Fibroblast of the conjunctiva (primary cell): ENCODE measurements around the gene QTRT2.

Experiments
- DNase-seq: peaks from one replicate; pipeline ENCODE4 v3.0.0-alpha.2; 2010; ENCODE audit warnings: low read depth

Gene QTRT2

DNA sequence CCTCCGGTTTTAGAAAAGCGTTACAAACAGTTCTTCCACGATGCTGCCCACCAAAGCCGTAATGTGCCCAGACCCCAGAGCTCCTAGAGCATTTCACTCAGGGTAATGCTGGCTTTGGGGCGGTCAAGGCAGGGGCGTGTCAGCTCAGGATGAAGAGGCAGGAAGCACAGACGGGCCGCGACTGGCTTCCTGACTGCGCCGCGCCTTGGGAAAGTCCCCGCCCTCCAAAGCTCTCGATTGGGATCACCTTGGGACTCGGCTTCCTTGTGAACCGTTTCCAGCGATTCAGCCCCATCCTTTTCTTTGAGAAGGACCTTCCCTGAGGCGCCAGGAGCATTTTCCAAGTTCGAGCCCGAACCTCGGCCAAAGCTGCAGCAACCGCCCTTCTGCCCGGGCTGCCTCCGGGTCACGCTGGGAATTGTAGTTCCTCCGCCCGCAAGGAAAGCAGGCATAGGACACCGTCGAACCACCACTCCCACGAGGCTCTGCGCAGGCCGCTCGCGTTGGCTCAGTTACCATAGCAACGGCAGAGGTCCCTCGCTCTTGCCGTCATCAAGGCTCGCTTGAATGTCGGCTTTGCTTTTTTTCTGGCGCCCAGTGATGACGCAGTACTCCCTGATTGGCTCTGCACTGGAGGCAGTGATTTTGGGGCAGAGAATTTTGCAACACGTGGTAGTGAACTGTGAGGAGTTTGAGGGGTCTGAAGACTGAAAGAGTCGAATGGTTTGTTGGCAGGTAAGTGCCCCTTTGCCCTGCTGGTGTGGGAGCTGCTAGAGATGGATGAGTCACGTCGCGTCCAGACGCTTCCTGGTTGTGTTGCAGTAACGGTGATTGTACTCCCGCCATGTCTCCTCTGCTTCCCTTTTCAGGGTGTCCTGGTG lies at the start of gene QTRT2, which contains the start of gene CCDC191:
QTRT2 (plus strand) TSS at position 608 of the 881 bp plus-strand sequence. CDS start 8,521 bp downstream, outside the sequence.
CCDC191 (minus strand) TSS at position 397 of the 881 bp plus-strand sequence; CDS start at position 337, 60 bp downstream.
- peak; percentile 99 for DNase-seq

DNA sequence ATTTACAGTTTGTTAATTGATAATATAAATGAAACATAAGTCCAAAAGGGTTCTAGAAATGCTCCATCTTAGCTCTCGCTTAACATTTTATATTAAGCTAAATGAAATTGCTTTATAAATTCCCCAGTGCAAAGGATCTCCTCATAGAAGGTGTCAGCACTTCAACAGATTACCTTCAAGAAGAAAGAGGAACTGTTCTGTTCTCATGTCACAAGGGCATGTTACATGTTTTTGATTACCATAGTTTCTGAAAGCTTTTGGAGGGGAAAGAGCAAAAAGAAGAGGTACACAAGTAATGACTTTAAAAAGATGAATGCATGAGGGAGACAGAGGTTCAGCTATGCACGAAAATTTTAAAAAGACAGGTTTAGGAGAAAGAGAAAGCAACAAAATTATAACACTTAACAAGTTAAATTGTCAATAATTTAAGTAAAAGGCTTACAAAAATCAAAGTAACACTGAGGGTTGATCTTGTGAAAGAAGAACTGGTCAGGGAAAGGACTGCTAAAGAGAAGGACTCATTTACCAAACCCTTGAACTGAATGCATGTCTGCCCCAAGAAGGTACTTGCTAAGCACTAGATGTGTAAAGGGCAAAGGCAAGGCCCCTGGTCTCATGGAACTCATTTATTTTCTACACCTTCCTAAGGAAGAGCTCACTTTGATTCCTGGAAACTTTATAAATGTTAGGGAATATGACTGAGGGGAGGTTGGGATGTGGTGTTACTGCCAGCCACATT lies 45.3 kb upstream of the QTRT2 start:
- DNase-seq = no peak

DNA sequence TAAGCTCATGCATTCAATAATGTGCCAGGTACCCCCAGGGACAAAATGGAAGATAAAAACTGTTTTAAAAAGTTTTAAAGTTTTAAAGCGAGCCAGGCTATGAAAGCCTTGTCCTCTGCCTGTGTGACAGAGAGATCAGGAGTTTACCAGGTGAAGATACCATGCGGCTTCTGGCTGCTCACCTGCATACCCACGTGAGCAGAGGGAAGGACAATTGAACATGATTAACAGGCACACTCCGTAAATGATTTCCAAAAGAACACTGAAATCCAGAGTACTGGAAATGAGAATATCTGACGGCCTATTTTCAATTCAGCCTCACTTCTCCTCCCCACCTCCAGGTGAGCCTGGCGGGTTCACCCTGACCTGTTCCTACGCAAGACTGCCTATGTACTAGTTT lies 42.3 kb upstream of the QTRT2 start:
- no peak for DNase-seq

DNA sequence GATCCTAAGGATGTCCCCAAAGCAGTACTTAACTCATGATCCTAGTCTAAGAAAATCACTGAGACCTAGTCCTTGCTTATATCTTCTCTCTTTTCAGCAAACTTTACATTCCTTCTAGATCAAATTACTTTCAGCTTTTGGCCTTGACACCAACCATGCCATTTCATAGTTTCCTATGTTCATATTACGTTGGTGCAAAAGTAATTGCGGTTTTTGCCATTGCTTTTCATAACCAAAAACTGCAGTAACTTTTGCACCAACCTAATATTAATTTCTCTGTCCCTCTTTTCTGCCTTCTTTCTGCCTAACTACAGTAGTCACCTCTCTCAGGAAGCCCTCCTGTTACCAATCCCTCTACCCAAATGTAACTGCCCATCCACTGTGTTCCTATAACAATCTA lies 37.1 kb upstream of the QTRT2 start:
- DNase-seq = no peak

DNA sequence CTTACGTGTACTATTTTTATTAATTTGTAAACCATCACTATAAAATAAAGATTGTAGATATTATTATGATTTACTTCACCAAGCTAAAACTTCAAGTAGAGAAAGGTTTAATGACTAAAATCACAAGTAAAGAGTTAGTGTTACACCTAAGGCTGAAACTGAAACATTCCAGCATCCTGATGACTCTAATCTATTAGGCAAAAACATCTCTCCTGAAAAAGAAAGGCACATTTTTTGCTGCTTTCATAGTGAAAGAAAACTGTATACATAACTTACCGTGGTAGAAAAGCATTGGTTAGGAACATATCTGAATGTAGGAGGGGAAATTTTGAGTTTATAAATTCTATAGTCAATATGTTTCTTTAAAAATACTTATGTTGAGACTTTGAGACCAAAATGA lies 35.6 kb upstream of the QTRT2 start:
- no peak for DNase-seq

DNA sequence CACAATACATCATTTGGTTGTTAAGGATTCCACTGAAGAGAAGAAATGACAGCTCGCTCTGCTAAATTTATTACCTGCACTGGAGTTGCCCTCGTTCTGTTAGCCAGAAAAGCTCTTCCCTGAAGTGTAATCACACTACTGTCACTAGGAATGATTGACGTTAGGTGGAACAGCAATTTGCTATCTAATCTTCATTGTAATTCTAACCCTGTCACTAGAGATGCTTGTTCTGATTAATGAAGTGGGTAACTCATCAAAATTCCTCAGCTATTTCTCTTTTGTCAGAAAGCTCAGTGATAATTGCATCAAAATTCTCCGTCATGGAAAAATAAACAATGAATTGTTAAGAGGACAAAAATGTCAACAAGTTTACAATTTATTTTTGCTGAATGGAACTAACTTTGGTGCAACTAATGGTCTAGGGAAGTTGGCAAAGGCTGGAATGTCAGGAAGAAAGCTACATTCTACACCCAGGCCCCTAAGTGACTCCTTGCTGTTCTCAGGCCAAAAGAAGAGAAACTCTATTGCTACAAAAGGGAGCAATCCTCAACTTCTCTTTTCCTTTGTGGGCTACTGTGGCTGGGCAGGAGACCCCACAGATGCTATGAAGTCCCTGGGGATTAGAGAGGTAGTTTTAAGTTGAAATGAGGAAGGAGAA lies 34.3 kb upstream of the QTRT2 start:
- no peak for DNase-seq

DNA sequence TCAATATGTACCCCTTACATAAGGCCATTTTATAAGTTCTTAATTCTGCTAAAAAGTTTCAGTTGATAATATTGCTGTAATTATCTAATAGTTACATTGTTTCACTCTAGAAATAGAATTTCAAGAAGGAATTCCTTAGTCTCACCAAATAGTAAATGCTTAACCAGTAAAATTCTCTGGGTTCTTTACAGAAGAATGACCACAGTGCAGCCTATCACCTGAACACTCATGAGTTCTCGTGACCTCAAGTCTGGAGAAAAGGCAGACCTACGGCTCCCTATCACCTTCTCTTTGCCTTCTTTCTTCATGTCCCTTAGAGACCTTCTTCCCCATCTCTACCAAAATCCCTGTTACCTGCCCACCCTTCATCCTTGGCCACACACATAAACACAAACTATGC lies 31.1 kb upstream of the QTRT2 start:
- no peak for DNase-seq

DNA sequence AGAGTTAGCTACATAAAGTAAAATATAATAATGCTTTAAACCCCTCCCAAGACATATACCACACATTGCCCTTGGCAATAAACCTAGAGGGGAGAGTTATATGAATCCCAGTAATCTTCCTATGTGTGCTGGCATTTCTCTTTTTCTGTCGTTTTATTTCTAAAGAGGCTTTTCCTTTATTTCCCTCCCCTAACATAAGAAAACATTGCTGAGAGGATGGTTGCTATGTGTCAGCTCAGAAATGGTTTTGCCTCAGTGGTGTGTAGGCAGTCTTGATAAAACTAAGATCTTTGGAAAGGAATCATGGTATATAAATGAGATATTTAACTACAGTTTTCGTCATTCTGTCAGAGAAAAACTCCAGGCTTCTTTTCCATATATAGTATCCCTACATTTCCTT lies 30.2 kb upstream of the QTRT2 start:
- no peak for DNase-seq

DNA sequence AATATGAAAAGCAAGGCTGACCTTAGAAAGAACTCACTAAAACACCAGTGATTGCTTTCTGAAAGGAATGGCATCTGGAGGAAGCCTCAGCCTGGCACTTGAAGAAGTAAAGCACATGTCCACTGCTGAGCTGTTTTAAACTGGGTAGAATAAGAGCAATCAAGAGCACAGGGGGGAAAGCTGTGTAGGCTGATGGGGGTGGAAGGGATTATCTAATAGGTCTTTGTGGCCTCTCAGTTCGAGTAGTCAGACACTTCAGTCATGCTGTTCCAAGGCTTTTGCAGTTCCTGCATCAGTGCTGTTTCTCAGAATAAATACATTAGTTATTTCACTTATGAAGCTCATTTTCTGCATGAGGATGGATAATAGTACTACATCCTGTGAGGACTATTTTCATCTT lies 22.8 kb upstream of the QTRT2 start:
- DNase-seq = no peak

DNA sequence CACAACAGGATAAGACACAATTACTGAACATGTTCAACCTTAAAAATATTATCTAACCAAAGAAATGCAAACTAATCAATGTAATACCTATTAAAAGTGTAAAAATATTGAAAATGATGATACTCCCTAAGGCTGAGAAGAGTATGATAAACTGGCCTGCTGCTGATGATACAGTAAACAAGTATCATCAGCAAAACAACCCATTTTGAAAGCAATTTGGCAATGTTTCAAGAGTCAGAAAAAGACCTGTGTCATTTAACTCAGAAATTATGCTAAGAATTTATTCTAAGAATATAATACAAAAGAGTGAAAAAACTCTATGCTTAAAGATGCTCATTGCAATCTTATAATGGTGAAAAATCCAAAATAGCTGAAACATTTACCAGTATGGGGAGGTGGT lies 22.3 kb upstream of the QTRT2 start:
- DNase-seq = no peak

DNA sequence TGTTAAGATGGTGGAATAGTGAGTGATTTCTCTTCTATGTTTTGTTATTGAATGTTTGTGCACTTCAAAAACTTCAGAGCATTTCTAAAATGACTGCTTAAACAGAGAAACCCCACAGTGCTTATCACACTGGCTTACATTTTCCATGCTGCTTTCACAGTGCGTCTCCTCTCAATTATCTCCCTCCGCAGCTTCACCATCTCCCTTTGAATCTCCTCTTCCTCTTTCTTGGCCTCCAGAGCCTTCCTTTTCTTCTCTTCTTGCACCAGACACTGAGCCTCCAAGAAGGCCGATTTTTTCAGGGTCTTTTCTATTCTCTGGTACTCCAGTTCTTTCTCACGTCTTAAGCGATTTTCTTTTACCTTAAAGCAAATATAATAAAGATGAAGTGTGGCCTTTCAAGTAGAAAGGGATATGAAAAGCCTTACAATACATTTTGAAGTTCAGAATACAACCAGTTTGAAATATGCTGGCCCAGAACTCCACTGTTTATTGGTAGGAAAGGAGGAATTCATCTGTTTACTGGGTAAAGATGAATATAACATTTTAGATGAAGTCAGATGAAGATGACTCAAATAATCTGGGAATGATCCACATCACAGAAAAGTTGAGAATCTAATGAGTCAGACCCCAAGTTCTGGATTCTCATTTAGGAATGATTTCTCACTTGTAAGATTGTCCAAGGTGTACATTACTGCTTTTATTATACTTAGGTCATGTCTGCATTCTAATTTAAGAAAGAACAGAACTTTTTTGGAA lies 21.6 kb upstream of the QTRT2 start:
- no peak for DNase-seq

DNA sequence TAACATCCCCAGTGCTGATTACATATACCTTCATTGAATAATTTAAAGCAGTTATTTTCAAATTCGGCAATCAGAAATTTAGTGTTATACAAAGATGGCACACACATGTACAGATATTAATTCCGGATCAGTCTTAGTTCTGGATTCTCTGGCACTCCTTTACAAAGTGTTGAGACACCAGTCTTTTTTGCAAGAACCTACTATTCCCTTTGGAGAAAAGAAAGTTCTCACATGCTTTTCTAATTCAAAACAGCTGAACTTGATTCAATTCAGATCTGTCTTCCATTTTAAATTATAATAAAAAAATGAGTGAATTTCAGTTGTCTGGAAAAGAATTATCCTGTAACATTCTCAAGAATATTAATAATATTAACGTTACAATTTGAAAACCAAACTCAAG lies 20.6 kb upstream of the QTRT2 start:
- no peak for DNase-seq

DNA sequence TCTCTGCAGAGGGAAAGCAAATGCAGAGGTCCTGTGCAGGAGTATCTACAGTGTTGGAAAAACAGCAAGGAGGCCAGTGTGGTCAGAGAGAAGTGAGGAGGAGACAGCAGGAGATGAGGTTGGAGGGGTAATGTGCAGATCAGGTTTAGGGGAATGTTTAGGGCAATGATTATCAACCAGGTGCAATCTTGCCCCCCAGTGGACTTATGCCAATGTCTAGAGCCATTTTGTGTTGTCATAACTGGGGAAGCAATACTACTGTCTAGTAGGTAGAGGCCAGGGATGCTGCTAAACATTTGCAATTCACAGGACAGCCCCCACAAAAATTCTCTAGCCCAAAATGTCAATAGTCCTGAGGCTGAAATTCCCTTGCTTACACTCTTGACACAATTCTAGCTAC lies 13.3 kb upstream of the QTRT2 start:
- DNase-seq = no peak

DNA sequence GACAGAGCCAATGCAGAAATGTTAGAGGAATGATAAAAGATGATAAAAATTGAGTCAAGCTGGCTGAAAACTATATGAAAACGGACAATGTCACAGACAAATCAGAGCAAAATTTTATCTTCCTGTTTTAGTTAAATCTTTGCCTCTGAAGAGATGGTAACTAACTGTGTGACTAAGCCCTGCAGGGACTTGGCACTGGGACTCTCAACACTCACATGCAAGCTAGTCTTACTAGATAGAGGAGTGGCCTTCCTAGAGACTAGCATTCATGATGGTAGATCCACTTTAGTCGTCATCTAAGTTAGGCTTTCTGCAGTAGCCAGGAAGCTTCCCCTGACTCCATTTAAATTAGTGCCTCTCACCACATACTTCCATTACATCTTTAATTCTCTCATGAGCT lies 4.3 kb upstream of the QTRT2 start:
- DNase-seq = no peak

DNA sequence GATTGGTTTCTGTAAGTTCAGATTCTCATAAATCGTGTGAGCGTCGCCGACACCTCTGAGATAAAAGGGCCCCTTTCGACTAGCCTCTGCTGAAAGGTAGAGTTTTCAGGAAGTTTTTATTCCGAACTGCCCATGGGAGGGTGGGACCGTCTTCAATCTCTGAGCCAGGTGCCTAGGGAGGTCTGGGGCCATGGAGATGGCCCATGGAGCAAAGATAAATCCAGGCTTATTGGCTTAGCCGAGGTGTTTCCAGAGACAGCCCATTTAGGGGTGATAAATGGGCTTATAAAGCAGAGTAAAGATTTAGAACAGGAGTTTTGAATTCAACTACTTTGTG lies 442 bp downstream of the QTRT2 start:
- no peak for DNase-seq

DNA sequence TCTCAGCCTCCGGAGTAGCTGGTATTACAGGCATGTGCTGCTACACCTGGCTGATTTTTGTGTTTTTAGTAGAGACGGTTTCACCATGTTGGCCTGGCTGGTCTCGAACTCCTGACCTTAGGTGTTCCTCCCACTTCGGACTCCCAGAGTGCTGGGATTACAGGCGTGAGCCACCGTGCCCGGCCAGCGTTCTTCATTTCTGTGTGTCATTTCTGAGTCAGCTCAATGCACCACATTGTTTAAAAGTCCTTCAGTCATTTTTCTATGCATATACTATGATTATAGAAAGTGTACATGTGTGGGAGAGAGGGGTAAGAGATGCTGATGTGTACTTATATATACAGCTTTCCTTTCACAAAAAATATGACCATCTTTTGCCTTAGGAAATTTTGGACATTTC lies 2.1 kb downstream of the QTRT2 start:
- no peak for DNase-seq

DNA sequence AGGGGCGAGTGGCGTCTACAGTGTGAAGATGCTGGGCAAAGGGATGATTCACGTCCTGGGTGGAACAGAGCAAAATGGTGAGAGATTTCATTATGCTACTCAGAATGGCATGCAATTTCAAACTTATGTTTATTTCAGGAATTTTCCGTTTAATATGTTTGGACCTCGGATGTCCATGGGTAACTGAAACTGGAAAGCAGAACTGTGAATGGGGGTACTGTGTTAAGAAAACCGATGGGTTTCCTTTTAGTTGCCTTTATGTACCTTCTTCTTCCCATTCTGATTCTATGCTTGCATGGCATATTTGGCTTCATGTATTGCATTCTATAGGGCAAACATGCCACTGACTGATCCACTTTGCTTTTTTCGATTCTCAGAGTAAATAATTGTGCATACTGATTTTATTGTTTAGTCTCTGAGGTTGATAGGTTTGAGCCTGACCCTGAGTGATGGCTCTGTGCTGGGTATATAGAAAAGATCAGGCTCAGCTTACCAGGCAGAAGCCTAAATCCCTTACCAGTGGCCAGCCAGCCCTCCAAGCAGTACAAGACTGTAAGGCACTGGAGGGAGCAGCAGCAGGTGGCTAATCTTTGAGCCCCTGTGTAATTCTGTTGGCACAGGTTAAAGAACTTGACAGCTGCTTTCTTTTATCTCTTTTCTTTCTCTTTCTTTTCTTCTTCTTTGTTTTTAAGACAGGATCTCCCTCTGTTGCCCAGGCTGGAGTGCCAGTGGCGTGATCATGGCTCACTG lies 4.5 kb downstream of the QTRT2 start:
- no peak for DNase-seq

DNA sequence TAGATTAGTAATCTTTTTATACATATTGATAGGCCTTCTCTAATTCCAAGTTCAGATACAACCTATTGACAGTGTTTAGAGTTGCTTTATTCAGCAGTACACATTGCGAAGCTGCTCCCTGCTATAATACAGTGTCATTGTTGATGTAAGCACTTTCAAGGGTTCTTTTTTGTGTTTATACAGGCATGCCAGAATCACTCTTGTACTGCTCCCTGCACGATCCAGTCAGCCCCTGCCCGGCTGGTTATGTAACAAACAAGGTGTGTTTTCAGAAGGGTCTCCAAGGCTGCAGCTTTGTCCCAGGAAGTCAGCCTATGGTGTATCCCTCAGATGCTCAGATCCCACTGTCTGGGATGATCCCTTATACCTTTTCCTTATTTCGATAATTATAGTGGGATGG lies 11.3 kb downstream of the QTRT2 start:
- DNase-seq = no peak

DNA sequence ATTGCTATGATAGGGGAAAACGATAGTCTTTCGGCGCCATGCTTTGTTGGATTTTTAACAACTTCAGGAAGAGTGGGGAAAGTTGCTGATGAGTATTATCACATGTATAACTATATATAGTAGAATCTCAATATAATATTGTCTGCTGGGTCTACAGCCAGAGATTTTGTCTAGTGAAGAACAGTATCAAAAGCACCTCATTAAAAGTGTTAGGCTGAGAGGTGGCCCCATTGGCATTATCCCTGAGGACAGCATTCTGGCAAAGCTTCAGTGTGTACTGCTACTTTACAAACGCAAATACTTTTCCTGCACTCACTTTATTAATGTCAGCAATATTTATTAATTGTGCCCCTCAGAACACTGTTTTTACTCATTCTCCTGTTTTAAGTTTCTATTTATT lies 11.8 kb downstream of the QTRT2 start:
- no peak for DNase-seq

DNA sequence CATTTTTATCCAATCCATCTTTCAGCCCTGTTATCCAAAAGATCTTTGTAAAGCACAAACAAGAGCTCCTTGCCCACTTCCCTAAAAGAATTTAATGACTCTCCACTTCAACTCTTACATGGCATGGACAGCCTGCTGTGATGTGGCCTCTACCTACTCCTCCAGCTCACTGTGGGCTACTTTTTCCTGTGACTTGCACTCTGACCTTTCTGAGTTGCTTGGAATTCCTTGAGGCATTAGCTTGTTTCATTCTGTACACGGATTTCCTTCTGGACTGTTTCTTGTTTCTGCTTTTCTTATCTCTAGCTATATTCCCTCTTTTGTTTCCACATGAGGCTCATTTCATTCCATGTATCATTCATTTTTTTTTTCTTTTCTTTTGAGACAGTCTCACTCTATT lies 15.2 kb downstream of the QTRT2 start:
- DNase-seq = no peak

DNA sequence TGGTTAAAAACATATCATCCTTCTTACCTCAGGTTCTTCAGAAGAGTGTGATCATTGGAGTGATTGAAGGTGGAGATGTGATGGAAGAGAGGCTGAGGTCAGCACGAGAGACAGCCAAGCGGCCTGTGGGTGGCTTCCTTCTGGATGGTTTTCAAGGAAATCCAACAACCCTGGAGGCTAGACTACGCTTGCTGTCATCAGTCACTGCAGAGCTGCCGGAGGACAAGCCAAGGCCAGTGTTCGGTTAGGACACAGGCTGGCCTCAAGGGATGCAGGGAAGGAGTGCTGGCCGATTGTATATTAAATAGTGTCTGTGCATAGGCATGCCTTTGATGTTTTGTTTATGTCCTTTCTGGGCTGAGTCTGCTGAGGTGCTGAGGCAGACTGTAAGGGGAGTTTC lies 20.2 kb downstream of the QTRT2 start:
- no peak for DNase-seq
